Uterus (tissue), 2 donors: ENCODE measurements around the gene SEC23A.
"Not testable (repeated sequence)": the region's sequence is repeated elsewhere in the genome, so short reads cannot be mapped to it uniquely, and the experiment has no call there.

ENCODE experiments used
- POLR2A ChIP-seq, 2 donors: fragments of 450-650 bp; IDR thresholded peaks; one replicate each; pipeline ENCODE4 v1.6.1; 2016; ENCODE audit warnings: antibody characterized with exemption in 2 of 2, mild to moderate bottlenecking in 1 of 2, moderate library complexity in 1 of 2
- TF ChIP-seq, protein P1 (sequence below), 4 experiments: fragments of 200-600 bp in 2 of 4; fragments of 450-650 bp in 2 of 4; sonication (generic) in 2 of 4; IDR thresholded peaks; one replicate each; pipeline ENCODE4 v1.5.1; 2016 to 2019; ENCODE audit warnings: antibody characterized with exemption in 4 of 4, mild to moderate bottlenecking in 2 of 4, moderate library complexity in 1 of 4

DNA sequence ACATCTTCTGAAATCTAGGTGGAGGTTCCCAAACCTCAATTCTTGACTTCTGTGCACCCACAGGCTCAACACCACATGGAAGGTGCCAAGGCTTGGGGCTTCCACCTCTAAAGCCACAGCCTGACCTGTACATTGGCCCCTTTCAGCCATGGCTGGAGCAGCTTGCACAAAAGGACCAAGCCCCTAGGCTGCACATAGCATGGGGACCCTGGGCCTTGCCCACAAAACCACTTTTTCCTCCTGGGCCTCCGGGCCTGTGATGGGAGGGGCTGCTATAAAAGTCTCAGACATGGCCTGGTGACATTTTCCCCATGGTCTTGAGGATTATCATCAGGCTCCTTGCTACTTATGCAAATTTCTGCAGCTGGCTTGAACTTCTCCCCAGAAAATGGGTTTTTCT, 38.6 kb upstream of the SEC23A start:
- TF ChIP-seq, protein P1, sequence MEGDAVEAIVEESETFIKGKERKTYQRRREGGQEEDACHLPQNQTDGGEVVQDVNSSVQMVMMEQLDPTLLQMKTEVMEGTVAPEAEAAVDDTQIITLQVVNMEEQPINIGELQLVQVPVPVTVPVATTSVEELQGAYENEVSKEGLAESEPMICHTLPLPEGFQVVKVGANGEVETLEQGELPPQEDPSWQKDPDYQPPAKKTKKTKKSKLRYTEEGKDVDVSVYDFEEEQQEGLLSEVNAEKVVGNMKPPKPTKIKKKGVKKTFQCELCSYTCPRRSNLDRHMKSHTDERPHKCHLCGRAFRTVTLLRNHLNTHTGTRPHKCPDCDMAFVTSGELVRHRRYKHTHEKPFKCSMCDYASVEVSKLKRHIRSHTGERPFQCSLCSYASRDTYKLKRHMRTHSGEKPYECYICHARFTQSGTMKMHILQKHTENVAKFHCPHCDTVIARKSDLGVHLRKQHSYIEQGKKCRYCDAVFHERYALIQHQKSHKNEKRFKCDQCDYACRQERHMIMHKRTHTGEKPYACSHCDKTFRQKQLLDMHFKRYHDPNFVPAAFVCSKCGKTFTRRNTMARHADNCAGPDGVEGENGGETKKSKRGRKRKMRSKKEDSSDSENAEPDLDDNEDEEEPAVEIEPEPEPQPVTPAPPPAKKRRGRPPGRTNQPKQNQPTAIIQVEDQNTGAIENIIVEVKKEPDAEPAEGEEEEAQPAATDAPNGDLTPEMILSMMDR (IDR thresholded peaks at IDR 0.05): not testable (repeated sequence)
- not testable (repeated sequence) for TF ChIP-seq POLR2A (IDR thresholded peaks at IDR 0.05)
